ENCODE results near the gene MATN1.
"Not testable (repeated sequence)": the region's sequence is repeated elsewhere in the genome, so short reads cannot be mapped to it uniquely, and the experiment has no call there.

Gene MATN1

GRCh38 chr1:30692201-30692947 is 31.0 kb downstream of the MATN1 start:
- DNase-seq: no peak
- TF ChIP-seq GATA1 (IDR thresholded peaks at IDR 0.05; ENCODE audit: low read depth, low read length) (no peak), POLR2A (IDR thresholded peaks at IDR 0.05; ENCODE audit: low read length) (no peak)

DNA sequence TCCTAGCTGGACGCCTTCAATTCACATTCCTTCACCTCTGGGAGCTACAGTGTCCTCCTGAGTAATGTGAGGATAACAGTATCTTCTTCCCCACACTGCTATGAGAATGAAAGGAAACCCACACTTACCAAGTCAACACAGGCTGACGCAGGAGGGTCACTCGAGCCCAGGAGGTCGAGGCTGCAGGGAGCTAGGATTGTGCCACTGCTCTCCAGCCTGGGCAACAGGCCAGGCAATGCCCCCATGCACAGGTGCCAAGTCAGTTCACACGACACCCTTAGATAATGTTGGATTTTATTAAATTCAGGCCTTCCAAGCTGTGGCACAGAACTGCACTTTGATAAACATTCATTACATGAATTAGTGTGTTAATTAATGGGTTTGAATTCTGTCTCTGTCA is 31.9 kb downstream of the MATN1 start:
- TF ChIP-seq GATA1 (IDR thresholded peaks at IDR 0.05; ENCODE audit: low read depth, low read length): no peak
- TF ChIP-seq POLR2A (IDR thresholded peaks at IDR 0.05; ENCODE audit: low read length): no peak
- DNase-seq: no peak

GRCh38 chr1:30689901-30690645 is 33.3 kb downstream of the MATN1 start:
- TF ChIP-seq POLR2A (IDR thresholded peaks at IDR 0.05; ENCODE audit: low read length) (no peak), GATA1 (IDR thresholded peaks at IDR 0.05; ENCODE audit: low read depth, low read length) (no peak)

GRCh38 chr1:30688920-30689794 is 34.2 kb downstream of the MATN1 start:
- TF ChIP-seq GATA1 (IDR thresholded peaks at IDR 0.05; ENCODE audit: low read depth, low read length) (no peak), POLR2A (IDR thresholded peaks at IDR 0.05; ENCODE audit: low read length) (no peak)

More at GRCh38 chr1:30689901-30690645, 33.3 kb downstream of the MATN1 start:
- DNase-seq: no peak

DNA sequence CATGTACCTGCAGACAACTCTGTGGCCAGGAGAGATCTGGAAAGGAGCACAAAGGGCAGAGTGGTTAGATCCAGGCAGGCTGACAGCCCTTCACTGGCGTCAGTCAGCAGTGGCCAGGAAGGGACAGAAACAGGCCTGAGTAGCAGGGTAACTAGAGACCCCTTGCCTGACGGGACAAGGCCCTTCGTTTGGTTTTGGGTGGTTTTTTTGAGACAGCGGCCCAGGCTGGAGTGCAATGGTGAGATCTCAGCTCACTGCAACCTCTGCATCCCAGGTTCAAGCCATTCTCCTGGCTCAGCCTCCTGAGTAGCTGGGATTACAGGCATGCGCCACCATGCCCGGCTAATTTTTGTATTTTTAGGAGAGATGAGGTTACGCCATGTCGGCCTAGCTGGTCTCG is 34.9 kb downstream of the MATN1 start:
- not testable (repeated sequence) for DNase-seq

More at GRCh38 chr1:30688920-30689794, 34.2 kb downstream of the MATN1 start:
- DNase-seq: no peak

GRCh38 chr1:30687886-30688285 is 35.5 kb downstream of the MATN1 start:
- TF ChIP-seq GATA1 (IDR thresholded peaks at IDR 0.05; ENCODE audit: low read depth, low read length) (no peak), POLR2A (IDR thresholded peaks at IDR 0.05; ENCODE audit: low read length) (no peak)
- DNase-seq: no peak

GRCh38 chr1:30686236-30686935 is 37.0 kb downstream of the MATN1 start:
- no peak for DNase-seq
- no peak for TF ChIP-seq GATA1 (IDR thresholded peaks at IDR 0.05; ENCODE audit: low read depth, low read length)
- TF ChIP-seq POLR2A (IDR thresholded peaks at IDR 0.05; ENCODE audit: low read length): no peak

DNA sequence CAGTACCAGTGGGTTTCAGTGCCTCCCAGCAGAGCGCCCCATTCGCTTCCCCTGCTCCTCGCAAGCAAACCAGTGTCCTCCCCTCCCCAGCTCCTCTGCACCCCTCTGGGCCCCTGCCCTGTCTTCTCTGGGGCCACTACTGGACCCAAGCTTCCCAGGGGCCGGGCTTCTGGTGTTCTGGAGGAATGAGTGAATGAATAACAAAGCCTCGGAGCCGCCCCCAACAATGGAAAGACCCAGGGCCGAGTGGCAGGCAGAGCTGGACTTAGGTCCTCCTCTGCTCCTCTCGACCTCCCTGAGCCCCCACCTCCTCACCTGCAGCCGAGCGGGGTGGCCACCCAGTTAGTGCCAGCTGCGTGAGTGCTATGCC is 37.6 kb downstream of the MATN1 start:
- TF ChIP-seq GATA1 (IDR thresholded peaks at IDR 0.05; ENCODE audit: low read depth, low read length) (no peak), POLR2A (IDR thresholded peaks at IDR 0.05; ENCODE audit: low read length) (no peak)
- DNase-seq: no peak

DNA sequence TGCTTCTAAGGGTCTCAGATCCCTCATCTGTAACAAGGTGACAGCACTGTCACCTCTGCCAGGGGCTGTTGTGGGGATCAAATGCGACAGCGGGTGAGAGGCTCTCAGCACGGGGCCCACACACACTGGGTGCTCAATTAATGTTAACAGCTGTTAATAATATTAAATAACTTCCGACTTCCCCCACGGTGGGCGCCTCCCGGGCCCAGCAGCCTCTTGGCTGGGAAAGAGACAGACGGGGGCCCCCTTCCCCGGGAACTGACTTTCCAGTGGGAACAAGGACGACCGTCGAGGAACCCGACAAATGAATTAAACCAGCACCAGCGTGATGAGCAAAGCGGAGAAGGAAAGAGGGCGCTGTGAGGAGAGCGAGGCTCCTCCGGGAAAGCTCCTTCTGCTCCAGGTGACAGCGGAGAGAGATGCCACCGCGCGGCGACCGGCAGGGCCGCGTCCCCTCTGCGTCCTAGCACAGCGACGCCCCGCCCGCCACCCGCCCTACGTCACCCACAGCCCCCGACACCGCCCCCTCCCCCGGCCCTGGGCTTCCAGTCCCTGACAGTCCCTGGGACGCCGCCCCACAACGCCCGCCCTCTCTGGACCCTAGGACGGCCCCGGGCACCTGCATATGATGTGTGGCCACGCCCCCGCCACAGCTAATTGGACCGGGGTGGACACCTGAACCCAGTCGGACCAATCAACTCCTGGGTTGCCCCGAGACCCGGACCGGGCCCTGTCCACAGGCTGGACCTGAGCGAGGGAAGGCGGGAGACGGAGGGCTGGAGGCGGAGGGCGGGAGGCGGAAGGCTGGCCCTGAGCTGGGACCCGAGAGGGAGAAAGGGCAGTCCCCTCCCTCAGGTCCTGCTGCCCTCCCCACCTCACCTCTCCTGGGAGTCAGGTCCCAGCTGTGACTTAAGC is 38.2 kb downstream of the MATN1 start:
- DNase-seq: no peak
- no peak for TF ChIP-seq POLR2A (IDR thresholded peaks at IDR 0.05; ENCODE audit: low read length)
- no peak for TF ChIP-seq GATA1 (IDR thresholded peaks at IDR 0.05; ENCODE audit: low read depth, low read length)

DNA sequence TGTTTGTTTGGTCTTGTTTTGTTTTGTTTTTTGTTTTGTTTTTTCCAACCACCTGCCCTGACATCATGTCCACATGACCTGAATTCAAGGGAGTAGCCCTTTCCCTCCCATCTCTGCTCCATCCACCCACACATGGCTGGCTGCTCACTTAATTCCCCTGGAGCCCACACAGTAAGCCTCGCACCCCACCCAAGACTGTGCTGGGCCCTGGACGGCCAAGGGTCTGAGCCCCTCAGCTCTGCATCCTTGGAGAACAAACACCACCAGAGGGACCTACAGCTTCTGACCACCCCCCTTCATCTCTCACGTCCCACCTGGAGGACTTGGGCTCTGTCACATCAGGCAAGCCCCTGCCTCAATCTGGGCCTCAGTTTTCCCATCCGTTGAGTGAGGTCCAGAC is 39.1 kb downstream of the MATN1 start:
- TF ChIP-seq GATA1 (IDR thresholded peaks at IDR 0.05; ENCODE audit: low read depth, low read length): no peak
- no peak for TF ChIP-seq POLR2A (IDR thresholded peaks at IDR 0.05; ENCODE audit: low read length)
- no peak for DNase-seq

GRCh38 chr1:30683699-30684098 is 39.7 kb downstream of the MATN1 start:
- no peak for DNase-seq
- TF ChIP-seq GATA1 (IDR thresholded peaks at IDR 0.05; ENCODE audit: low read depth, low read length): no peak
- TF ChIP-seq POLR2A (IDR thresholded peaks at IDR 0.05; ENCODE audit: low read length): no peak

GRCh38 chr1:30682396-30683275 is 40.7 kb downstream of the MATN1 start:
- TF ChIP-seq GATA1 (IDR thresholded peaks at IDR 0.05; ENCODE audit: low read depth, low read length) (no peak), POLR2A (IDR thresholded peaks at IDR 0.05; ENCODE audit: low read length) (no peak)
- no peak for DNase-seq
